GM21390 (cell line): ENCODE data around the gene ZC3H12C.

Experiments
- ATAC-seq: cut with Tn5 transposase; IDR thresholded peaks from one replicate; pipeline ENCODE4 v1.9.1; 2021; ENCODE audit not compliant: unreplicated experiment

Gene ZC3H12C

DNA sequence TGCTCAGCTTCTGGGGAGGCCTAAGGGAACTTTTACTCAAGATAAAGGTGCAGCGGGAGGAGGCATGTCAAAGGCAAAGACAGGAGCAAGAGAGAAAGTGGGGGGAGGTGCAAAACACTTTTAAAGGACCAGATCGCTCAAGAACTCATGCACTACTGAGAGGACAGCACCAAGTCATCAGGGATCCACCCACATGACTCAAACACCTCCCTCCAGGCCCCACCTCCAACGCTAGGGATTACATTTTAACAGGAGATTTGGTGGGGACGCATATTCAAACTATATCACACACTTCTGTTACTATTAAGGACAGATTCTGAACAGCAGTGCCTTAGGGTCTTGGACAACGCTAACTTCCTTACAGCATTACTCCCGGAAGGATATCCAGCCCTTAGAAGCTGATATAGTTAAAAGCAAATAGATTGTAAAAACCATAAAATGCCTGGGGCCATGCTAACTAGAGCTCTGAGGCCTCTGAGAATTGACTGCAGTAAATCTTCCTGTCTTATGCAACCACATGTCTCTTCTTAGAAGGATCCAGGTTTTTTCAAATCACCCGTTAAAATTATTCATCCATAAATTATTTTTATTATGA lies 16.7 kb upstream of the ZC3H12C start:
- no peak for ATAC-seq

DNA sequence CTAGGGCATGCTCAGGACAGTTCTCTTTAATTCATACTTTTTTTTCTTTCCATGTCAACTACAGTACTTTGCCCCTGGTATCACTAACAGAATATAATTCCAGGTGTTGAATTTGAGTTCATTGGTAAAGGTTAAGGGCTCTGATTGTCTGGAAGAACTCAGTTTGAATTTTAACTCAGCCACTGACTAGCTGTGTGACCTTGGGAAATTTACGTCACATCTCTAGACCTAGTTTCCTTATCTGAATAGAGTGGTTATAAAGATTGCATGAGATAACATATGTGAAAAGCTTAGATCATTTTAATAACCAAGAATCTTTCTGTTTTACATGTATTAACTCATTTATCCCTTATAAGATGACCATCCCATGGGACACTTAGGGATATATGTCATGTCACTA lies 15.8 kb upstream of the ZC3H12C start:
- ATAC-seq, result peak; percentile 21

DNA sequence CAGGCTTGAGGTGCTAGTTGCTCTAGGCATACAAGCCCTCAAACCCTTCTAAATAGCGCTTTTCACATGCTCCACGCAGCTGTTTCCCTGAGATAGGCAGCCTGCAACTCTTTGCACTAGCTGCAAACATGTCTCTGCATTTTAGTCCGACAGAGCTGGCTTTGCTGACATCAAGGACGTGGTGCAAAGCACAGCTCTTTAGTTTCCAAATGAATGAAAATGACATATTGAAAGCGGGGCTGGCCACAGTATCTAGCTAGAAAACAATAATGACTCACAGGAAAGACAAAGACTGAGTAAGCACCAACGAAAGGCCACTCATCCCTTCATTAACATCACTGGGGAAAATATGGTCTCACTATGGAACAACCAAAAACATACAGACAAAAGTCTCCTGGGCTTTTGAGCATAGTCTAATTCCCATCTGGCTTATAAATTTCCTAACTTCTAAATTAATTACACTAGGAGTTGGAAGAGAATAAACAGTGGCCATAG lies 15.3 kb upstream of the ZC3H12C start:
- peak; percentile 90 for ATAC-seq

DNA sequence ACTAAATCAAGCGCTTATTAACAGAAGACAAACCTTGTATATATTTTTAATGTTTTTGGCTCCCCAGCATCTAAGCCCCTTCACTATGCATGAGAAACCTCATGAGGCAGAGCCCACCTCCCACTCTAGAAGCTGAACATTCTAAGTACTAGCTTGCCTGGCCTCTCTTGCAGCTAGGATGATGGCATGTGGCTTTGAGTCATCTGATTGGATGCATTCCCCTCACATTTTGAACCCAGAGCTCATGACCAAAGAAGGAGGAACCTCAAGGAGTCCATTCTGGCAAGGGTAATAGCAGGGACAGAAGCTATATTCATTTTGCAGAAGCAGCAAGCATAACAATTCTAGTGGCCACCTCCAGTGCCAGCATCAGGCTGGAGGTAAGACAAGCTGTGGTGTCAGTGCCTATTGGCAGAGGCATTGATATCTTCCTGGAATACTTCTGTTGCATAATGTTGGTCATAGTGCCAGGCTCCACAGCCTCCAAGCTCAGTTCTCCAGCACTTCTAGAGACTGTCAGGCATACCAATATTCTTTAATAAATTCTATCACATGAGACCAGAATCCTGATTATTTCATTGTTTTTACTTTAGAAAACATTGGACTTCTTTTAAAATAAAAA lies 14.2 kb upstream of the ZC3H12C start:
- ATAC-seq, result no peak

DNA sequence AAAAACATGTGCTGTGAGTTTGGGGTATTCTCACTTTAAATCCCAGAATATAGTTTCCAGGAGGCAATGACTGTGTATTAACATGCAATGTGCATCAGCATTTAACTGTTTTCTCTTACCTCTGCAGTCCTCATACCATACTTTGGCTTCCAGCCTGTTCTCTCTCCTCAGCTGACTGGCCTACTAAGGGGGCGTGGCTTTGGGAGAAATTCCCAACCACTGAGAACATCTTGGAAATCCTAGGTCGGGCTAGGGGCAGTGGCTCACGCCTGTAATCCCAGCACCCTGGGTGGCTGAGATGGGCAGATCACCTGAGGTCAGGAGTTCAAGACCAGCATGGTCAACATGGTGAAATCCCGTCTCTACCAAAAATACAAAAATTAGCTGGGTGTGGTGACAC lies 13.5 kb upstream of the ZC3H12C start:
- no peak for ATAC-seq

DNA sequence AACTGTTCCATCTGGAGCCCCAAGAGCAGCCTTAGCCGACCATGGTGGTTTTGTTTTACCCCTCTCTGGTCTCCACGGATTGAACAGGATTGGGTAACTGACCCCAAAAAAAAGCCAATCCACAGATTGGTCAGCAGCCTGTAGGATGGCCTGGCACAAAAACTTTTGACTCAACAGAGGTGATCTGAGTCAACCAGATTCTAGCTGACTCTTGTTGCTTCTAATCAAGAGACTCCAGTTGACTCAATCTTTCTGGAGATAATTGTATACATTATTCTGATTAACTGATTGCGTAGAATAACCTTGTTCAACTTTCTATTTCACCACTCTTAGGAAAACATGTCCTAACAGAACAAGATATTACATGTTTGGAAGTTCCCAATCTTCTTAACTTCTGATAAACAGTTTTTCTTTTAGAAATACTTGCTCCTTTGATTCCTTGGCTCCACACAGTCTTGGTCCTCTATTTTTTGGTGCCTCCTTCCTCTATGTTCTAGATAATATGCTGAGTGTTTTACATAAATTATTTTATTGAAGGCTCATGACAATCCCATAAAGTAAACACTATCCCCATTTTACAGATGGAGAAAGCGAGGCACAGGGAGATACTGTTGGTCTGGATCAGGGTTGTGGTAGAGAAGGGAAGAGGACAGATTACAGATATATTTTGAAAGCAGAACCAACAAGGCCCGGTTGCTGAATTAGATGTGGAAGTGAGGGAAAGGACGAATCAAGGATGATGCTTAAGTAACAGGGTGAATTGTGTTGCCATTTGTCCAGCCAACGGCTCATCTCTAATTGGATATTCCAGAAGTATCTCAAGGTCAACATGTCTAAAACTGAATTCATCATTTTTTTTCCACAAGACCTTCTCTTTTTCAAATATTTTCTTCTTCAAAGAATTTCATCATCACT lies 11.5 kb upstream of the ZC3H12C start:
- ATAC-seq, result no peak

DNA sequence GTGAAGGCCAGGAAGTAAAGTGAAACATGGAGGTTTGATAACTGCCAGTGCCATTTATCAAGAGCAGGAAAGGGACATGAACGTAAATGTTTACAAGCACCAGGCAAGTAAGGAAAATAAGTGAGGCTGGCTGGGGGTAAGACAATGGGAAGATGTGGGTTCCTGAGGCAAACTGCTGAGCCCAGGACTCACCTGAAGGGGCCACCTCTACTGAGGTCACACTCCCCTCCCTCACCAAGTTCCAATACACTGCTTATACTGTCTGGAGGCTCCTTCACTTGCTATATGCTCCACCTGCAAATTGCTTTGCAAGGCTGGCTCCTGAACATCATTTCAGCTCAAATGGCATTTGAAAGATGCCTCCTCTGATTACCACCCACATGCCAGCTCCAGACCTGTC lies 10.3 kb upstream of the ZC3H12C start:
- no peak for ATAC-seq

DNA sequence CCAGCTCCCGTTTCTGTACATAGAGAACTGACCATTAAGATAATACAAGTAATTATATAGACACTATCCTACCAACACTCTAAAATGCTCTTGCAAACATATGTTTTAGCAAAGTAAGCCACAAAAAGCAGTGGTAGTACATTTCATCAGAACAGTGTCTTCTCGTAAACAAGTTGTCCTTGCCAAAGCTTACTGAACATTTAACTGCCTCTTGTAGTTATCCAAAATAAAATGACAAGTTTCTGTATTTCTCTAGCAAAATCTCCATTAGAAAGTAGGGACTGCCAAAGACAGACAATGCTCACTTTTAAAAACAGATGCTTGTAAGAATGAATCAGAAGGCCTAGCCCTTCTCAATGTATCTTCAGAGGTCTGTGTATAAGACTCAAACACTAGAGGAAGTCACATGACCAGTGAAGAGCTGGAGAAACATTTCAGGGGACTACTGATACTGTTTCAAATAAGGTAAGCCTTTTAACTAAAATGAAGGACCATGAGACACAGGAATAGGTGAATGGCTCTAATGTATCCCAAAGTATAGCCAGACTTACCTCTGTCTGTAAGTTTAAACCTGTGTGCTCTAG lies 7.8 kb upstream of the ZC3H12C start:
- no peak for ATAC-seq

DNA sequence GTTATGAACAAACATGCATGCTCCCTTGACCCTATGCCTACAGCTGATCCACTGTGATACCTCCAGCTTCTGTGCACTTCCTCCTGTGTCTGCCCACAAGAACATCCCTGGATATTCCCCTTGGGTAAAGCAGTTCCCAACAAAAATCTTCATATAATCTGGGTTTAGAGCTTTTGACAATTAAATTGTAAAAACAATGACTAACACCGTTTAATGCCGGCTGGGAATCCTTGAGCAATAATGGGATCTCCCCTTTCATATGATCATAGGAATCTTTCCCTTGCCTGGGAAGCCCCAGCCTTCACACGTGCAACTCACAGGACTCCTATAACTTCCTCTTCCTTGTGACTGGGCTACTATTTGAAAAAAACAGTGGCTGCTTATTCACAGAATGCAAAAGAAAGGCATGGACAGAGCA lies 6.3 kb upstream of the ZC3H12C start:
- no peak for ATAC-seq

DNA sequence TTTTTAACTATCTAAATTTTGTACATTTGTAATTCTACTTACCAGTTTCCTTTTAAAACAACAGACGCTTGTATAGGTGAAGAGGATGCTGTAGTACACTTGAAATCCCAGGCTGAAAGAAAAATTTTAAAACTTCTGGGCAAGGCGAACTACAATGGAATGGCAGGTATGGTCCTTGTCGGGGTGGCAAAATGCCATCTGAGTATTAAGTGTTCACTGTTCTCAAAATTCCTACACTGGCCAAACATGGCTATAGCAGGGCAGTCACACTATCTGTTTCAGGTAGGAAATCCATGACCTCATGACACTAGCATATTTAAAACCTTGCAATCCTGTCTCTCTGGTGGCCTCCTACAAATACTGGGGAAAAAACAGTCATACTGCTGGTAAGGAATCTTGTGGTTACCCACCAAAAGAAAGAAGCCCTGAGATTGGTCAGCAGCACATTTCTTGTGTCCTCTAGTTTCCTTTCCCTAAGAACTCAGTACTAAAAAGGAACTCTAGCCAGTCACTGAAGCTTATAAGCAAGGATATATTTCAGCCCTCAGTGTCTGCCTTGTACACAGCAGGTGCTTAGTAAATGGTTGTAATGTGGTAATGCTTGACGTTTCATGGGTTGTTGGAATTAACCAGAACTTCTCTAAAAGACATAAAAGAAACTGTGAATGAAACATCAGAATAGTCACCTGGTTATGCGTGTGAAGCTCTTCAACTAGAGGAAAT lies 5.2 kb upstream of the ZC3H12C start:
- no peak for ATAC-seq

DNA sequence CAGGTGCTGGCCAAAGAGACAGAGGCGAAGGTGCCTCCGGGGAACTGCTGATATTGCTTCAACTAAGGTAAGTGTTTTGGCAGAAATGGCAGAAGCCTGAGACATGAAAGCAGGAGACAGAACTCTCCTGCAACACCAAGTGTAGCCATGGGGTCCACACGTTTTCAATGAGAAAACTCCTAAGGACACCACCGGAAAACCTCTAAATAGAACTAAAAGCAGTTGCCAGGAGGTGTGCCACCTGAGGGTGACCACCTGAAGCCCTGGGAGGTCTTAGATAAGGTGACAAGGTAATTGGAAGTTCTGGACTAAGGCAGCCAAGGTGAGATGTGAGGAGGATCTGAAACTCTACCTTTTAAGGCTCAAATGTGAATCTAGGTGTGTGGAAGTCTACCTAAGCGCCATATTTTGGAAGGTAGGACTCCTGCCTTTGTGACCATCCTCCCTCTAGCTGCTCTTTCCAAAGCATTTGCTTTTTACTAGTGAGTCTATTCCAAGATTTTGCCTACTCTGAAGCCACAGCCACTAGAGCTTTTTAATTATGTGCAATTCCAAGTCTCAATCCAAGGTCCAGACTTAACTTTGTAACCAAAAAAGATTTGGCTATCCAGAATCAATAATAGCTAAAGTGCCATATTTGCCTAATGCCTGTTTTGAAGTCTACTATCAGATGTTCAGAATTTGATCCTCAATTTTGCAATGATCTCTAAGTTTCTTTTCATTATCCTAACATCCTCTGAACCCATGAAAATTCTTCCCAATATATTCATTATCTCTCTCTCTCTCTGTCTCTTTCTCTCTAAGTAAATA lies 4.5 kb upstream of the ZC3H12C start:
- no peak for ATAC-seq

DNA sequence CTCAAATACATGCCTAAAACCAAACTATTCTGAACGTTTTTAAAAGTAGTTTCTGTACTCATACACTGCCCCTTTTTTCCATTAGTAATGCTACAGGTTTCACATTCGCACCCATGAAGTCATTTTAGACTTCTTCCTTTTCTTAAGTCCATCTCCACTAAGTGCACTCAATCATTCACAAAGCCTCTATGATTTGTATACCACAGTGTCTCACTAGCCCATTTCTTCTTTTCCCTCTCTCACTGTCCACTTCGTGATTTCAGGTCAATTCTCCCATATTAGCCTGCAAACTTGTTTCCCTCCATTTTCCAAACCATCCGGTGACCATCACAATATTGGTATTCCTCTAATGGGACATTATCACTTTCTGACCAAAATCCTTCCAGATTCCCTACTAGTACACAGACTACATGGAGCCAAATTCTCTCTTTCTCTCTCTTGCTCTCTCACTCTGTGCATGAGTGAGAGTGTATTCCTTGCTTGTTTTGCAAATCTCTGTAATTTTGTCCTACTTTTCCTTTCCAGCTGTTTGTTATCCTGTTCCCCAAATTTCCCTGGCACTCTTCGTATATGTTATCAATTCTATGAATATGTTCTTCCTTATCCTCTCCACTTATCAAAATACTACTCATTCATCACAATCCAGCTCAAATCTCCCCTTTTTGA lies 3.4 kb upstream of the ZC3H12C start:
- peak; percentile 24 for ATAC-seq

DNA sequence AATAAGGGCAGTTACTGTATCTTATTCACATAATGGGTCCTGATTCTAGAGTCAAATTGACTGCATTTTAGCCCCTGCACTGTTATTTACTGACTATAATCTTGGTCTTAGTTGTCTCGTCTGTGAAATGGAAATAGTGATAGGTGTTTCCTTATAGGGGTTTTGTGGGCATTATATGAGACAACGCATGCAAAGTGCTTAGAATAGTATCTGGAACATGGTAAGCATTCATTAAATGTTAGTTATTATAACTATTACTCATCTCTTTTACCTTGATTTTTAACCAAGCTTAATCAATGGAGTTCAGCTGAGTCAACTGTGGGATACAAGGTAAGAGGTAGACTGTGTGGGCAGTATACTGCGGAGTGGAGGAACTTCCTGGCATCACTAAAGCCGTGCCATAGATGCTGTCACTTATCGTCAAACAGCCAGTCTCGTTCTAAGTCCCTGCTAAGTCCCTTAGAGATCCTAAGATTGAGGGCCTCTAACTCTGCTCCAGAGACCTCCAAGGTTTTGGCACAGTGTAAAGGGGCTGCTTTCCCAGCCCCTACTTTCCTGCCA lies 2.6 kb upstream of the ZC3H12C start:
- no peak for ATAC-seq

DNA sequence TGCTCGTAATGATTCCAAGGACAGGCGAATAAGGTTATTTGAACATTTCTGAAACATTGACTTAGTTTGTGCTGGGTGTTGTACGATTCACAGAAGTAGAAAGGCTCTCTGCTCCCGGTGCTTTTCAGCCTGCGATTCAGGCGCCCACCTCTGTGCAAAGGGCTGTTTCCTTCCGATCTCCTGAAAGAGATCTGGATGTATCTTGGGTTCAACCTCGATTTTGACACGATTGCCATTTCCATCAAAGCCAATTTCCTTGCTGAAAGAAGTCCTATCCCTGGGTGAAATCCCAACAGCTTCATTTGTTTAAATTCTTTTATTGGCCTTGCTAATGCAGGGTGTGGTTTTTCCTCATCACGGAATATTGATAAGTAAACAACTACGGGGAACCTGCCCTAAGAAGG lies 1.1 kb upstream of the ZC3H12C start:
- no peak for ATAC-seq

DNA sequence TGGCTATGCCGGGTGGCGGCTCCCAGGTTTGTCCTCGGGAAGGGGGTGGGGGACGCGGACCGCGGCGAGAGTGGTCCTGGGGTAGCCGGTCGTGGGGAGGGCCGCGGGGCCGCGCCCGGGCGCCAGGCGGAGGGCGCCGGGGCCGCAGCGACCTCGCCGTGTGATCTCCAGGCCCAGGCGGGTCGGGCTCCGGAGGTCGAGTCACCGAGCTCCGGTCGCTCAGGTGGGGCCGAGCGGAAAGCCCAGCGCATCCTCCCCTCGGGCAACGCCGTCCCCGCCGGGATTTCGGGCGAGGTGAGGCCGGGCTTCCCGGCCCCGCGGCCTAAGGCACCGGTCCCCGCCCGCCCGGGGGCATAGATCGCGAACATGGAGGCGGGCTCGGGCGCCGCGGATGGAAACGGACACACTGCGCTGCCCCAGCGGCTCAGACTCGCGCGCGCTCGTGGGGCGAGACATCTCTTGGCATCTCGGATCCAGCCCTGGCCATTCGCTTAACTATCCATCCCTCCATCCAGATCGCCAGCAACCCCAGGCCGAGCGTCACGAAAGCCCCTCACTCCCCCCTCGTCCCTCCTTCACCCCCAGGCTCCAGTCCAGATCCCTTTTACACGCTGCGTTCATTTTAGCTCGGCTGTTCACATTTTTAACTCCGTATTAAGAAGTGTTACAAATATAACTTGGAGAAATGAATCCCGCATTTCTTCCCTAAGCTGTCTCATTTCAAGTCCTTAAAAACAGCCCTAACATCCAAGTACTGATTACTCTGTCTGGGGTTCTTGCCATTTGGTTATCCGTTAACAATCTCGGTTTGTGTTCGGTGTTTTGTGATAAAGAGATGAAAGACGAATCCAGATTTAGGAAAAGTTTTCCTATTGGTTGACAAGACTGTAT lies 460 bp downstream of the ZC3H12C start:
- ATAC-seq, result peak; percentile 18

DNA sequence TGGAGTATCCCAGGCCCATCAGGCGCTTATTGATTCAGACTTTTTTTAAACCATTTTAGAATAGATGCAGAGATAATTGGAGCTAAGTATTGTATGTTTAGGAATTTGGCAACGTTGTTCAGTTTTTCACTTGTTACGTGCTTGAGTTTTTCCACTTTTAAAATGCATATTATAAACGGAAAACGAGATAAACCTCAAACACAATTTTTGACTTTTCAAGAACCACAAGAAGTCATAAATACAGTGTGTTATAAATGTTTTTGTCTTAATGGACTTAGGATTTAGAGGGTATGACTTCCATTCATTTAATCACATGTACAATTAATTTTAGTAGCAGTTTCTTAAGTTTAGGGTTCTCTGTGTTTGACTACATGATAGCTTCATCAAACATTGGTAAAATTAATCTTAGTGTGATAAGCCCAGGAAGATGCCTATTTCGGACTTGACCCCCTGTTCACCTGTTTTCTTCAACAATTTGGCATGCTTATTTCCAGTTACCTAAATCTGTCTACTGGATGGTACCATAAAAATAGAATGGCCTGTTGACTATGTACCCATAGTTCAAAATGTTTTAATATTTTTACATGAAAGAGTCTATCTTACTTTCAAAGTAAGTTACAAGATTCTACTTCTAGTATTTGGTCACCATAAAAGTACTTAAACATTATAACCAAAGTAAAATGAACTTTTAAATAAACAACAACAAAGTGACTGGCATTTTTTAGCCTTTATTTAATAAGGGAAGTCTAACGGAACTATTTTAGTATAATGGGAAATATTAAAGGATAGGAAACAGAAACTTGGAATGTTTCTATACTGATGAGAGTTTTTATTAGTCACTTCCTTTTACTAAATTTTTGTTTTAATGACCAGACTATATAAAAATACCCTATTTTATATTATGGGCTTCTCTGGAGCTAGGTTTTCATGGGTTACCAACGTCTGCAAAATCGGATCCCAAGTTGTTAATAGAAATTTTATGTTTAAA lies 1.4 kb downstream of the ZC3H12C start:
- ATAC-seq, result no peak

DNA sequence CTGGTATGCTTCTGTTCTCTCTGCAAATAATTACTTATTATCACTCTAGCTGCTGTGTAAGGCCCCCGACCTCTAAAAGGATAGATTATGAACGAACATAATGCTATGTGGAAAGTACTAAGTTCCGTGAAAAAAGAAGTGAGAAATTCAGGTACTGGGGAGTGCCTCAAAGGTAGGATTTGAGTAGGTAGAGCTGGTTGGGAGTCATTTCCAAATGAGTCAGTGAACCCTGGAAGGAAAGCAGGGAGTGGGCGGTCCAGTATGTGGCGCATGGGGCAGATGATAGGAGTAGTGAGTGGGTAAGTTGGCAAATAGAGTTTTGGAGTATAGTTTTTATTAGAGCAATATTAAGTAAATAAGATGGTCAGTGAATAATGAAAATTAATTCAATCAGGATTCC lies 2.4 kb downstream of the ZC3H12C start:
- no peak for ATAC-seq
